Fibroblast of lung (primary cell): ENCODE data around the gene TGM2.

ENCODE experiments used
- EZH2 ChIP-seq: IDR thresholded peaks from 2 replicates; pipeline ENCODE4 v1.5.1; 2012; ENCODE audit warnings: low read length, control low read depth, mild to moderate bottlenecking; ENCODE audit errors: missing control alignments
- TF ChIP-seq, protein P1 (sequence below), 2 donors: IDR thresholded peaks in 1 of 2; conservative IDR thresholded peaks in 1 of 2; 1 replicate in 1 of 2; 2 replicates in 1 of 2; pipeline ENCODE4 v1.5.1; 2011 to 2012; ENCODE audit warnings: low read length in 2 of 2, control low read depth in 1 of 2, inconsistent platforms in 1 of 2, low read depth in 1 of 2, mild to moderate bottlenecking in 1 of 2

DNA sequence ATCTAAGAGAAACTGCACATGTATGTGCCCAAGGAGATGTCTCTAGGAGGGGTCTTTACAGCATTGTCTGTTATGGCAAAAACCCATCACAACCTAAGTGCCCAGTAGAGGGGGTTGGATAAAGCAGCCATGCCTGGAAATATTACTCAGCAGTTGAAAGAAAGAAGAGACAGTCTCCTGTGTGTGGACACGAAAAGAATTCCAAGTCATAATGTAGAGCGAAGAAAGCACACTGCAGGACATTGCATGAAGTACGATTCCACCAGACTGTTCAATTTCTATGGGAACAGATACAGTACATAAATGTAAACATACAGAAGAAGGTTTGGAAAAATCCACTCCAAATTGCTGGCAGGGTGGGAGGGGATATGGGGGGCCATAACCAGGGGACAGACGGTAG lies 7.3 kb upstream of the TGM2 start:
- TF ChIP-seq, protein P1, sequence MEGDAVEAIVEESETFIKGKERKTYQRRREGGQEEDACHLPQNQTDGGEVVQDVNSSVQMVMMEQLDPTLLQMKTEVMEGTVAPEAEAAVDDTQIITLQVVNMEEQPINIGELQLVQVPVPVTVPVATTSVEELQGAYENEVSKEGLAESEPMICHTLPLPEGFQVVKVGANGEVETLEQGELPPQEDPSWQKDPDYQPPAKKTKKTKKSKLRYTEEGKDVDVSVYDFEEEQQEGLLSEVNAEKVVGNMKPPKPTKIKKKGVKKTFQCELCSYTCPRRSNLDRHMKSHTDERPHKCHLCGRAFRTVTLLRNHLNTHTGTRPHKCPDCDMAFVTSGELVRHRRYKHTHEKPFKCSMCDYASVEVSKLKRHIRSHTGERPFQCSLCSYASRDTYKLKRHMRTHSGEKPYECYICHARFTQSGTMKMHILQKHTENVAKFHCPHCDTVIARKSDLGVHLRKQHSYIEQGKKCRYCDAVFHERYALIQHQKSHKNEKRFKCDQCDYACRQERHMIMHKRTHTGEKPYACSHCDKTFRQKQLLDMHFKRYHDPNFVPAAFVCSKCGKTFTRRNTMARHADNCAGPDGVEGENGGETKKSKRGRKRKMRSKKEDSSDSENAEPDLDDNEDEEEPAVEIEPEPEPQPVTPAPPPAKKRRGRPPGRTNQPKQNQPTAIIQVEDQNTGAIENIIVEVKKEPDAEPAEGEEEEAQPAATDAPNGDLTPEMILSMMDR (conservative IDR thresholded peaks at IDR 0.05 in 1 of 2, IDR thresholded peaks at IDR 0.05 in 1 of 2; ENCODE audit: low read depth in 1 of 2, low read length in 2 of 2): peak; percentile 24 to 26
- no peak for TF ChIP-seq EZH2
